Body of pancreas (tissue), 4 donors: ENCODE results near the gene DHCR7.

Experiments used
- CTCF ChIP-seq, 7 experiments: fragments of 450-650 bp in 4 of 7; fragments of 200-600 bp in 3 of 7; sonication (generic) in 3 of 7; IDR thresholded peaks; one replicate each; pipeline ENCODE4 v1.5.1; 2016 to 2019; ENCODE audit warnings: antibody characterized with exemption in 7 of 7
- POLR2A ChIP-seq, 3 donors: fragments of 450-650 bp; IDR thresholded peaks; one replicate each; pipeline ENCODE4 v1.6.1; 2016; ENCODE audit warnings: antibody characterized with exemption in 3 of 3, mild to moderate bottlenecking in 2 of 3

- TF ChIP-seq CTCF (IDR thresholded peaks at IDR 0.05), result no peak
- no peak for TF ChIP-seq POLR2A (IDR thresholded peaks at IDR 0.05)
These were observed 6.1 kb downstream of the DHCR7 start for GRCh38 chr11:71442123-71442522.
